Esophagus (tissue), 2 donors: ENCODE measurements around the gene YIF1A. TPM values are rescaled to one million over a fixed set of nuclear protein-coding genes. Genes with fewer than 3 reads are reported as not detected.

Source experiments
- H3K27ac ChIP-seq, 2 donors: one replicate each; pipeline ENCODE4 v1.5.1; 2013; ENCODE audit warnings: low read depth in 2 of 2, mild to moderate bottlenecking in 2 of 2, inconsistent platforms in 1 of 2, low read length in 1 of 2, moderate library complexity in 1 of 2
- H3K27me3 ChIP-seq, 2 donors: one replicate each; pipeline ENCODE4 v1.6.1; 2013; ENCODE audit warnings: low read length in 2 of 2, control low read depth in 1 of 2, mild to moderate bottlenecking in 1 of 2; ENCODE audit not compliant: insufficient read depth in 2 of 2, control insufficient read depth in 1 of 2
- H3K36me3 ChIP-seq, 2 donors: one replicate each; pipeline ENCODE4 v1.6.1; 2013; ENCODE audit warnings: low read length in 1 of 2; ENCODE audit not compliant: control insufficient read depth in 2 of 2, insufficient read depth in 2 of 2
- H3K4me1 ChIP-seq, 2 donors: one replicate each; pipeline ENCODE4 v1.6.1; 2013; ENCODE audit warnings: low read length in 1 of 2; ENCODE audit not compliant: control insufficient read depth in 2 of 2, insufficient read depth in 2 of 2
- H3K4me3 ChIP-seq, 2 donors: one replicate each; pipeline ENCODE4 v1.5.1; 2013; ENCODE audit warnings: low read length in 2 of 2, mild to moderate bottlenecking in 2 of 2, low read depth in 1 of 2, moderate library complexity in 1 of 2
- H3K9me3 ChIP-seq, 2 donors: one replicate each; pipeline ENCODE4 v1.6.1; 2013; ENCODE audit warnings: mild to moderate bottlenecking in 2 of 2, low read depth in 1 of 2, low read length in 1 of 2, moderate library complexity in 1 of 2; ENCODE audit not compliant: control insufficient read depth in 2 of 2, insufficient read depth in 1 of 2
- WGBS, 2 donors: extraction: QIAGEN DNeasy Blood & Tissue Kit; methylation state at CpG; one replicate each; pipeline ENCODE4 v1.1.7; 2013; 5-methylcytosine and 5-hydroxymethylcytosine counted together
- polyA plus RNA-seq, 2 donors: library from polyadenylated mRNA; stranded (reverse); fragments of 200-250 nt; gene quantifications; one replicate each; pipeline ENCODE4 v1.2.3, GENCODE V29; 2013
- donor health status: healthy with polysubstance abuse.
- donor health status: Bipolar disorder and iron deficiency.

Gene YIF1A
- polyA plus RNA-seq, 2 donors: 51.6 to 63.1 TPM

DNA sequence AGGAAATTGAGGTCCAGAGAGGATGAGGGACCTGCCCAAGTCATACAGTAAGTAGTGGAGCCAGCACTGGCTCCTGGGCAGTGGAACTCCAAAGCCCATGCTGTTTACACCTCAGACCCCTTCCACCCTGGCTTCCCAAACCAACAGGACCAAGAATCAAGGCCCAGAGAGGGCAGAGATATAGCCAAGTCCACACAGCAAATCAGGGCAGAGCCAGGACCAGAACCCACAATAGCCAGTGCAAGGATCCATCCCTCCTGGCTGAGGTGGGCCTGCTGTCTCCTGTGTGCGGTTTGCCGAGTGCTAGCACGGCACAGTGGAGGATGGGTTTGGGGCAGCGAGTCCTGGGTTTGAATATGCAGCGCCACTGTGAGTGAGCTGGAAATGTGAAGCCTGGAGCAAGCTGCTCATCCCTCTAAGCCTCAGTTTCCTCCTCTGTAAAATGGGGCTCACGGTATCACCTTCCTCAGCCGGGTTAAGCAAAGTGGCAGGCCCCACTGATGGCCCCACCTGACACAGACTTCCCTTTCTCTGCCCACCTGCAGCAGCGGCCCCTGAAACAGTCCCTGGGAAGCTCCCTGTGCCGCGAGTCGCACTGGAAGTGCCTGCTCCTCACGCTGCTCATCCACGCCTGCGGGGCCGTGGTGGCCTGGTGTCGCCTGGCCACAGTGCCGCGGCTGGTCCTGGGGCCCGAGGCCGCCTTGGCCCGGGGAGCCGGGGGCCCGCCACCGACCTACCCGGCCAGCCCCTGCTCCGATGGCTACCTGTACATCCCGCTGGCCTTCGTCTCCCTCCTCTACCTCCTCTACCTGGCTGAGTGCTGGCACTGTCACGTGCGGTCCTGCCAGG lies 5.1 kb upstream of the YIF1A start:
- H3K4me1 ChIP-seq: peaks cover 5 to 19% of the 10 kb centered on the region in 2 donors
- H3K9me3 ChIP-seq: no peaks in the 10 kb centered on the region
- no peak overlapping the region for H3K27ac ChIP-seq
- WGBS, 2 donors: 78 to 79% methylated on average over 29 to 30 of the region's 30 CpGs
- no peak overlapping the region for H3K4me3 ChIP-seq
- no peaks in the 10 kb centered on the region for H3K36me3 ChIP-seq
- peaks cover 0 to 9% of the 10 kb centered on the region in 2 donors for H3K27me3 ChIP-seq

DNA sequence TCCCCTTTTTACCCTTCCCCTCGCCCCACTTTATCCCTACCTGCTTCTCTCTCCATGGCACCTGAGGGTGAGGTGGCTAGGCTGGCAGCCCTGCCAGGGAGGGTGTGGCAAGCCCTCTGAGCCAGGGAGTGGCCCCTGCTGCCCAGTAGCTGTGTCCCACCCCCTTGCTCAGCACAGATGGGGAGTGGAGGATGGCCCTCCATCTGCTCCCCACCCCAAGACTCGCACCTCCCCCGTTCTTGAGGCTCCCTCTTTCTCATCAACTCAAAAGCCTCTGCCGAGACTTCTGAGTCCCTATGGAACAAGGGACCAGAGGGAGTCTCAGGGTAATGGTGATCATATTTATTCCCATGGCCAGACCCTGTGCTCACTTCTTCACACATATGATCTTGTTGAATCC lies 4.4 kb upstream of the YIF1A start:
- H3K27me3 ChIP-seq: peaks cover 0 to 9% of the 10 kb centered on the region in 2 donors
- 62 to 67% methylated on average over 4 of the region's 4 CpGs for WGBS, 2 donors
- H3K9me3 ChIP-seq: no peaks in the 10 kb centered on the region
- H3K4me1 ChIP-seq: peaks cover 5 to 21% of the 10 kb centered on the region in 2 donors
- H3K4me3 ChIP-seq: no peak overlapping the region
- no peak overlapping the region for H3K27ac ChIP-seq
- no peaks in the 10 kb centered on the region for H3K36me3 ChIP-seq

DNA sequence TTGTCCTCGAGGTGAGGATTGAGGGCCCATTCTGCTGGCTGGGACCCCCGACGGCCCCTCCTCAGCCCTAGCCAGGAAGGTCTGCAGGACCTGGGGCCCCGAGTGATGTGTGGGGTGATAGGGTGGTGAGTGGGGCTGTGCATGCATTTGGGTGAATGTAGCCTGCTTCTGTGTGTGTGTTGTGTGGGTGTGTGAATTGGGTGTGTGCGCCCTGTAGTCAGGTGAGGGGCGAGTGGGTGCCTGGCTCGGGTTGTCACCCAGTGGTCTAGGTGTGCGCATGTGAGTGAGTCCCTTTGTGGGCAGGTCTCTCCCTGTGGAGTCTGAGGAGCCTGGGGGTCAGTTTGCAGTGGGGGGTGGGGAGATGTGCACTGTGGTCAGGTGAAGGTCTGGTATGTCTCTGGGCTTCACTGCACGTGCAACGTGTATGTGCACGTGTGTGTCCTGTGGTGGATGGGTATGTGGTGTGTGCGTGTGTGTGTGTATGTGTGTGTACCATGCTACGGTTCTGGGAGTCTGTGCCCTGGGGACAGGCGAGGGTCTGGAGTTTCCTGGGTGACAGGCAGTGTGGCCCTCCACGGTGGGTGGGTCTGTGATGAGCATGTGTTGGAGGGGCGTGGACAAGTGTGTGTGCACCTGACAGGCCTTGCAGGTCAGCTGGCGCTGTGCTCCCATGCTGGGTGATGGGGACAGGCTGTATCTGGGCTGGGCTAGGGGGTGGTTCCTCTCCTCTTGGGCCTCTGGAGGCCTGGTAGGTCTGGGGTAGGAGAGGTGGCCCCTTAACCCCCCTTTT lies 3.8 kb upstream of the YIF1A start:
- H3K36me3 ChIP-seq: no peaks in the 10 kb centered on the region
- 41 to 47% methylated on average over 17 of the region's 17 CpGs for WGBS, 2 donors
- H3K27me3 ChIP-seq: peaks cover 0 to 9% of the 10 kb centered on the region in 2 donors
- peaks cover 9 to 27% of the 10 kb centered on the region in 2 donors for H3K4me1 ChIP-seq
- H3K9me3 ChIP-seq: no peaks in the 10 kb centered on the region
- no peak overlapping the region for H3K27ac ChIP-seq
- H3K4me3 ChIP-seq: no peak overlapping the region

DNA sequence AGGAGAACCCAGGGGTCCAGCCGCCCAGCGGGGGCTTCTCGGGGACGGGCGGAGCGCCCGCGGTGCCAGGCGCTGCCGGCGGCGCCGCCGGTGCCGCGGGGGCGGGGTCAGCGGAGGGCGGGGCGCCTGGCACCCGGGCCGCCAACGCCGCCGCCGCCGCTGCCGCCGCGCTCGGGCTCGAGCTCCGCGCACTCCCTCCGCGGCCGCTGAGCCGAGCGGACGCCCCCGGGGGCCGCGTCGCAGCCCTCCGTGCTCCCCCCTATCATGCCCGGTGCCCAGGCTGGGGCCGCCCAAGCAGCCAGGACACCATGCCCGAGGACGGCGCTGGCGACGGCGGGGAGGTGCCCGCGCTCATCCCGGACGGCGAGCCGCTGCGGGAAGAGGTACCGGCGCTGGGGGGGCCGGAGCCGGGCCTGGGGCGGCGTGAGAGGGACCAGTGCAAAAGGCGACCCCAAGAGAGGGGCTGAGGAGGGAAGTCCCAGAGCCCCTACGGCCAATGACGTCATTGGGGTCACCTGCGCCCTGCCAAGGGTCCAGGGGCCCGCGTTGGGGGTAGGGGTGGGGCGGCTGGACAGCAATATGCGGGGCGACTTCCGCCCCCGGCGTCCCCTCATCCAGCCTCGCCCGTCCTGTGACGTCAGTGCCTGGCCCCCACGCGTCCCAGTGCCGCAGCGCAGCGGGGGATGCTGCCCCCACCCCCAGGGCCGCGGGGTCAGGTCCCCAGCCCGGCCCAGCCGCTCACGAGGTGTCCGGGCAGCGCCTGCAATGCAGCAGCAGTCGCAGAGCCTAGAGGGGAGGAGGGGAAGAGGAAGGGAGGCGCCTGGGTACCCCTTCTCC lies 3.0 kb upstream of the YIF1A start, which contains the start of gene TMEM151A:
TMEM151A (plus strand) TSS at position 189 of the 837 bp plus-strand sequence; CDS start at position 309, 120 bp downstream.
- H3K4me1 ChIP-seq: peaks cover 11 to 30% of the 10 kb centered on the region in 2 donors
- H3K27ac ChIP-seq: no peak within 1 kb of the TSS
- WGBS, 2 donors: 2% methylated on average over 60 to 95 of the region's 95 CpGs
- H3K9me3 ChIP-seq: no peaks in the 10 kb centered on the region
- peak within 1 kb of the TSS; percentile 40 to 50 for H3K4me3 ChIP-seq
- H3K27me3 ChIP-seq: peaks cover 0 to 9% of the 10 kb centered on the region in 2 donors
- peaks cover 0 to under 1% of the 10 kb centered on the region in 2 donors for H3K36me3 ChIP-seq

DNA sequence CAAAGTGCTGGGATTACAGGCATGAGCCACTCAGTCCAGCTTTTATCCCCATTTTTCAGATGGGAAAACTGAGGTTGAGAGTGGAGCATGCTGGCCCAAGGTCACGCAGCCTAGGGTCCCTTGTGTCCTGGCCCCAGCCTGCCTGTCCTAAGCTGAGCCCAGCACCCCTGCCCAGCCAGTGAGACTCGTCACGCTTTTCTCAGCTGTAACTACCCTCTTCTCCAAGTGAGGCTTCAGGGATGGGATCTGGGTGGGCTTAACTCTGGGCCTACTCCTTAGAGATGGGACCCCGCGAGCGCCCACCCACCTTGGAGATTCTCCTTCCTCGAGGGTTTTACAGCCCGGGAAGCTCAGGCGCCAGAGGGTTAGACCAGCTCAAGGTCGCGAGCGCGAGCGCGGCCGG lies 2.4 kb upstream of the YIF1A start:
- WGBS, 2 donors: 19 to 20% methylated on average over 16 of the region's 16 CpGs
- H3K27me3 ChIP-seq: peaks cover 0 to 9% of the 10 kb centered on the region in 2 donors
- peak overlapping the region in 1 of 2 donors; percentile 50 for H3K4me3 ChIP-seq
- H3K4me1 ChIP-seq: peaks cover 11 to 30% of the 10 kb centered on the region in 2 donors
- H3K36me3 ChIP-seq: peaks cover 0 to 4% of the 10 kb centered on the region in 2 donors
- no peaks in the 10 kb centered on the region for H3K9me3 ChIP-seq
- no peak overlapping the region for H3K27ac ChIP-seq

DNA sequence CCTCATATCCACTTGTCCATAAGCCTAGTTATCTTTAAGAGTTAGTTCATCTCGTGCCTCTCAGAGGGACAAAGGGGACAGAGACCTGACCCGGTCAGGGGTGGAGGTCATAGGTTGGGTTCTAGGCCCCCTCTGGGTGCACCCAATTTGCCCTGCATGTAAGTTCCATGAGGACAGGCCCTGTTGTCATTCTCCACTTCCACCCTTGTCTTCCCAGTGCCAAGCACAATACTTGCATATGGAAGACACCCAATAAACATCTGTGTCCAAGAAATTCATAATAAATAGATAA lies 1.3 kb upstream of the YIF1A start:
- WGBS, 2 donors: 71 to 81% methylated on average over 2 of the region's 2 CpGs
- Histone ChIP-seq H3K27me3 (peaks cover 0 to 9% of the 10 kb centered on the region in 2 donors), H3K4me1 (peaks cover 11 to 32% of the 10 kb centered on the region in 2 donors), H3K9me3 (no peaks in the 10 kb centered on the region), H3K4me3 (no peak overlapping the region), H3K36me3 (peaks cover 0 to 6% of the 10 kb centered on the region in 2 donors), H3K27ac (no peak overlapping the region)

DNA sequence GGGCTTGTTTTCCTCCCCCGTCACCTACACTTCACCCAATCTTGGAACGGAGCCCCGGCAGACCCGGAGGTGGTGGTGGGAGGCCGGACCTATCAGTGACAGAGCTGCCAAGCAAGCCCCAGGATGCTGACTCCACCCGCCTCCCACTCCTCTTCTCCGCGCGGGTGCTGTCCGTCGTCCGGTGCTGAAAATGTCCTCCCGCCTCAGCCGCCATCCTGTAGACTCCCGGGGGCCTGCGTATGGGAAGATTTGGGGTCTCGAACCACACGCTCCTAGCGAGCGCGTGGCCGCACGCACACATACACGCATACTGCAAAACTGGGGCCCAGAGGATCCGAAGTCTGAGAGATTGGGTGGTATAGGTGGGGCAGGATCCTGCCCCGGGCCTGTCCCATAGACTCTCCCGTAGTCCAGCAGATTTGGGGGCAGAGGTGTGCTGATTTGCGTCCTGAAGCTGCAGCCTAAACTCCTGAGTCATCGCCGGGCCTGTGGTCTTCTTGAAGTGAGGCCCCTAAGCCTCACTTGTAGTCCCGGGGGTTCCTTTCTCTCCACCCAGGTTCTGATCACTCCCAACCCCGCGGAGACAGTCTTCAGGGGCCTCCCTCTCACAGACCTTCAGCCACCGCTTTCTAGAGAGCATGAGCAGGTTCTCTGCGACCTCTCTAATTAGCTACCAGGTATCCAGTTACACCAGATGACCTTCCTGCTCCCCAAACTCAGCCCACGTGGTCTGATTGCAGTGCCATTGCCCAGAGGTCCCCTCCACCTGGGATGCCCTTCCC lies 796 bp upstream of the YIF1A start:
- WGBS, 2 donors: 11% methylated on average over 36 of the region's 36 CpGs
- peaks cover 0 to 9% of the 10 kb centered on the region in 2 donors for H3K27me3 ChIP-seq
- H3K27ac ChIP-seq: peak overlapping the region; percentile 89 to 93
- peak overlapping the region; percentile 50 to 52 for H3K4me3 ChIP-seq
- H3K36me3 ChIP-seq: peaks cover 0 to 7% of the 10 kb centered on the region in 2 donors
- H3K4me1 ChIP-seq: peaks cover 11 to 32% of the 10 kb centered on the region in 2 donors
- no peaks in the 10 kb centered on the region for H3K9me3 ChIP-seq

DNA sequence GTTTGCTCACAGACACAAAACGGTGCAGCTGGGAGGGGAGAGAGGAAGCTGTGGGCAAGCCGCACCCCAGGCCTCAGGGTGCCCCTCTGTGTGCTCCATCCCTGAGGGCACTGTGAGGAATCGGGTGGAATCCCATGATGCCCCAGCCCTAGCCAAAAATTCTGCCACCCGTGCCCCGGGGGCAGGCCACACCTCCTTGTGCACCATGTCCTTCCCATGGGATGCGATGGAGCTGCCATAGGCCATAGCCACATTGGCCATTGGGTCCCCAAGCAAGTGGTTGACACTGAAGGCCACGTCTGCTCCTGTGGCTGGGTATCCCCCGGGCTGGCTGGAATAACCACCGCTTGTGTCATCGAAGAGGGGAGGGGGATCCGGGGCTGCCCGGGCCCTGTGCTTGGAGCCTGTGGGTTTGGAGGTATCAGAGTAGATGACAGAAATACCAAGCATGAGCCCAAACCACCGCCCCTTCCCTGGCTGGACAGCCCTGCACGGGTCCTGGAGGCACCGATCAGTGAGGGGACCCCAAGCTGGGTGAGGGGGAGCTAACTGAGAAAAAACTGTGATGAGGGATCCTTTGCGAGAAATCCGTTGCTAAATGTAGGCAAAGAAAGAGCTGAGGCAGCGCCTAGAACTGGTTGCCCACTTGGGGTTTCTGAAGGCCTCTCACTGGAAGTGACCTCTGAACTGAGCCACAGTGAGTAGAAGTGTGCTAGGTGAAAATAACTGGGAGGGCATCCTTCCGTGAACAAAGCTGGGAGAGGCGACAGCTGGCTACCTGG lies 863 bp downstream of the YIF1A start:
- H3K27ac ChIP-seq: peak overlapping the region; percentile 91 to 96
- WGBS, 2 donors: 34 to 36% methylated on average over 19 to 20 of the region's 20 CpGs
- H3K4me1 ChIP-seq: peaks cover 11 to 32% of the 10 kb centered on the region in 2 donors

More for the DNA sequence above, 863 bp downstream of the YIF1A start:
- H3K4me3 ChIP-seq: peak overlapping the region; percentile 73 to 90
- no peaks in the 10 kb centered on the region for H3K9me3 ChIP-seq
- peaks cover 0 to 9% of the 10 kb centered on the region in 2 donors for H3K27me3 ChIP-seq
- peaks cover 0 to 14% of the 10 kb centered on the region in 2 donors for H3K36me3 ChIP-seq
